Globus pallidus (tissue), 1 donor: ENCODE data around the gene ENDOG.
"Not testable (repeated sequence)": the region's sequence is repeated elsewhere in the genome, so short reads cannot be mapped to it uniquely, and the experiment has no call there.

Source experiments
- DNase-seq: peaks from one replicate; pipeline ENCODE4 v3.0.0-alpha.2; 2015; ENCODE audit warnings: low spot score

ENDOG gene

GRCh38 chr9:128862401-128862851 is 44.1 kb downstream of the ENDOG start:
- no peak for DNase-seq

DNA sequence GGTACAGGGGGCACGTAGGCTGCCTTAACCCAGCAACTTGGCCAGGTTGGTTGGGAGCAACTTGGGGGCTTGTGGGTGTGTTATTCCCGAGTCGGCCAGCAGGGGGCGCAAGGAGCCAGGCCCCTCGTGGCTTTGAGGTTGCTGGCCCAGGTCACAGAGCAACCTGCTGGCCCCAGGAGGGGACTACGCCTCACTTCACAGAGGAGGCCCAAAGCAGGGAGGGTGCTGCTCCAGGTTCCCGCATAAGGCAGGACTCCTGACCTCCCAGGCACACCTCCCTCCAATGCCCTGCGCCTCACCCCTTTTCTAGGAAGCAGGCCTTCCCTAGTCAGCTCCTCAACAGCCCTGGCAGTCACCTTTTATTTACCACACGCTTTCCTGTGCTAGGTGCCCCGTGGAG is 45.3 kb downstream of the ENDOG start:
- DNase-seq = no peak

DNA sequence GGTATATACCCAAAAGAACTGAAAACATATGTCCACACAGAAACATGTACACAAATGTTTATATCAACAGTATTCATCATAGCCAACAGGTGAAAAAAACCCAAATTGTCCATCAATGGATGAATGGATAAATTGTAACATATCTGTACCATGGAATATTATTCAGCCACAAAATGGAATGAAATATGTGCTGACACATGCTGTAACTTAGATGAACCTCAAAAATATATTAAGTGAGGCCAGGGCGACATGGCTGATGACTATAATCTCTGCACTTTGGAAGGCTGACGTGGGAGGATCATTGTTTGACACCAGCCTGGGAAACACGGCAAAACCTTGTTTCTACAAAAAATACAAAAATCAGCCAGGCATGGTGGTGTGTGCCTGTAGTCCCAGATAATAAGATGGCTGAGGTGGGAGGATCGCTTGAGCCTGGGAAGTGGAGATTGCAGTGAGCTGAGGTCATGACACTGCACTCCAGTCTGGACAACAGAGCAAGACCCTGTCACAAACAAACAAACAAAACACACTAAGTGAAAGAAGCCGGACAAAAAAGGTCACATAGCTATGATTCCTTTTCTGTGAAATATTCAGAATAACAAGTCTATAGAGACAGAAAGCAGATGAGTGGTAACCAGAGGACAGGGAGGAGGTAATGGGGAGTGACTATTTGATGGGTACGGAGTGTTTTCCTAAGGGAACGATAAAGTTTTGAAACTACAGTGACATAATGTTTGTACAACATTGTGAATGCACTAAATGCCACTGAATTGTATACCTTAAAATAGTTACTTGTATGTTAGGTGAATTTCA is 52.0 kb downstream of the ENDOG start:
- DNase-seq = no peak

DNA sequence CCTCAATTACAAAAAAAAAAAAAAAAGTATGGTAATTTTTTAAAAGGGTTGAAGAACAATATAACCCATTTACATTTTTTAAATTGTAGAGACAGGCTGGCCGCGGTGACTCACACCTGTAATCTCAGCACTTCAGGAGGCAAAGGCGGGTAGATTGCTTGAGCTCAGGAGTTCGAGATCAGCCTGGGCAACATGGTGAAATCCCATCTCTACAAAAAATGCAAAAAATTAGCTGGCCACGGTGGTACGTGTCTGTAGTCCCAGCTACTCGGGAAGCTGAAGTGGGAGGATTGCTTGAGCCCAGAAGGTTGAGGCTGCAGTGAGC is 52.6 kb downstream of the ENDOG start:
- DNase-seq = not testable (repeated sequence)
